ENCODE measurements around the gene ROBO3.

The ROBO3 gene

DNA sequence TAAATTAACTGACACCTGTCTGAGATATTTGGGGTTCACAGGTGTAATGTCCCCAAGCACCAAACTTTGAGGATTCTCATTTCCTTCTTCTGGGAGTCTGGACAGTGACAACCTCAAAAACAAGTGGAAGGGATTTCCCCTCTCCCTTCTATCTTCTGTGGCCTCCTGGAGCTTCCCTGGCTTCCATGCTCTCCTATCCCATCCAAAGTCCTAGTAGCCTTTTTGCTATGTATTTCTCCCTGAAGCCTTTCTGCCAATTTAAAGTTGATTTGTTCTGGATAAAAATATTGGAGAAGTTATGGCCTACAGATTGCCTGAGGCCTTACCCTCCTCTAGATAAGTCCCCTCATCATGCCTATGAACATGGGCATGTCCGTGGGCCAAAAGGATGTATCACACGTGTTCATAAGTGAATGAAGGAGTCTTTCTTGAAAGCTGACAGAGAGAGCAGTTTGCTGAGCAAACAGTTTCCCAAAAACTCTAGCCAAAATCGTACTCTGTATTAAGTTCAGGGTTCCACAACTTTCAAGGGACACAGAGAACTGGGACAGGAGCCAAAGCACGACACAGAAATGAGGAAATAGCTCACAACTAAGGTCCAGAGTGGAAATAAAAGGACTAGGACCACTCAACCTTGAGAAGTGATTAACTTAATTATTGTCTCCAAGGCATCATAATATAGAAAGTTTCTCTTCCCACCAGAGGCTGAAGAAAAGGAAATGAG is 63.9 kb downstream of the ROBO3 start:
- Histone ChIP-seq H3K36me3 (ENCODE audit: control insufficient read depth in 2 of 2, insufficient read depth in 1 of 2, low read length in 2 of 2) (no peaks in the 10 kb centered on the region), H3K9me3 (ENCODE audit: control insufficient read depth, insufficient read depth, low read depth, low read length) (no peaks in the 10 kb centered on the region), H3K4me1 (ENCODE audit: control insufficient read depth, insufficient read depth, low read length) (no peaks in the 10 kb centered on the region), H3K4me3 (ENCODE audit: low read depth, low read length) (no peak overlapping the region), H3K27ac (ENCODE audit: extremely low read depth, low read depth, low read length) (no peak overlapping the region)
- no peak for TF ChIP-seq ZNF585B (tag by site-specific recombination; IDR thresholded peaks at IDR 0.05)
- no peak for TF ChIP-seq ZNF629 (tag by site-specific recombination; IDR thresholded peaks at IDR 0.05)
- no peak for TF ChIP-seq ZNF596 (tag by site-specific recombination; IDR thresholded peaks at IDR 0.05)
- no peak for TF ChIP-seq REPIN1 (tag by site-specific recombination; IDR thresholded peaks at IDR 0.05; ENCODE audit: low read depth)
- TF ChIP-seq, protein P1, sequence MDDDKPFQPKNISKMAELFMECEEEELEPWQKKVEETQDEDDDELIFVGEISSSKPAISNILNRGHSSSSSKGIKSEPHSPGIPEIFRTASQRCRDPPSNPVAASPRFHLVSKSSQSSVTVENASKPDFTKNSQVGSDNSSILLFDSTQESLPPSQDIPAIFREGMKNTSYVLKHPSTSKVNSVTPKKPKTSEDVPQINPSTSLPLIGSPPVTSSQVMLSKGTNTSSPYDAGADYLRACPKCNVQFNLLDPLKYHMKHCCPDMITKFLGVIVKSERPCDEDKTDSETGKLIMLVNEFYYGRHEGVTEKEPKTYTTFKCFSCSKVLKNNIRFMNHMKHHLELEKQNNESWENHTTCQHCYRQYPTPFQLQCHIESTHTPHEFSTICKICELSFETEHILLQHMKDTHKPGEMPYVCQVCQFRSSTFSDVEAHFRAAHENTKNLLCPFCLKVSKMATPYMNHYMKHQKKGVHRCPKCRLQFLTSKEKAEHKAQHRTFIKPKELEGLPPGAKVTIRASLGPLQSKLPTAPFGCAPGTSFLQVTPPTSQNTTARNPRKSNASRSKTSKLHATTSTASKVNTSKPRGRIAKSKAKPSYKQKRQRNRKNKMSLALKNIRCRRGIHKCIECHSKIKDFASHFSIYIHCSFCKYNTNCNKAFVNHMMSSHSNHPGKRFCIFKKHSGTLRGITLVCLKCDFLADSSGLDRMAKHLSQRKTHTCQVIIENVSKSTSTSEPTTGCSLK (tag by site-specific recombination; IDR thresholded peaks at IDR 0.05), result no peak
- TF ChIP-seq GFI1B (tag by site-specific recombination; IDR thresholded peaks at IDR 0.05), result no peak
- TF ChIP-seq KLF16 (tag by site-specific recombination; IDR thresholded peaks at IDR 0.05), result no peak
- no peak for TF ChIP-seq ZNF274 (IDR thresholded peaks at IDR 0.05; ENCODE audit: low read length)
- no peak for TF ChIP-seq ZNF274 (tag by site-specific recombination; IDR thresholded peaks at IDR 0.05; ENCODE audit: borderline replicate concordance)
- TF ChIP-seq KLF9 (tag by site-specific recombination; IDR thresholded peaks at IDR 0.05; ENCODE audit: low read depth), result no peak
- TF ChIP-seq KLF7 (tag by site-specific recombination; IDR thresholded peaks at IDR 0.05; ENCODE audit: borderline replicate concordance), result no peak
- TF ChIP-seq, protein P2, sequence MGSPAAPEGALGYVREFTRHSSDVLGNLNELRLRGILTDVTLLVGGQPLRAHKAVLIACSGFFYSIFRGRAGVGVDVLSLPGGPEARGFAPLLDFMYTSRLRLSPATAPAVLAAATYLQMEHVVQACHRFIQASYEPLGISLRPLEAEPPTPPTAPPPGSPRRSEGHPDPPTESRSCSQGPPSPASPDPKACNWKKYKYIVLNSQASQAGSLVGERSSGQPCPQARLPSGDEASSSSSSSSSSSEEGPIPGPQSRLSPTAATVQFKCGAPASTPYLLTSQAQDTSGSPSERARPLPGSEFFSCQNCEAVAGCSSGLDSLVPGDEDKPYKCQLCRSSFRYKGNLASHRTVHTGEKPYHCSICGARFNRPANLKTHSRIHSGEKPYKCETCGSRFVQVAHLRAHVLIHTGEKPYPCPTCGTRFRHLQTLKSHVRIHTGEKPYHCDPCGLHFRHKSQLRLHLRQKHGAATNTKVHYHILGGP (tag by site-specific recombination; IDR thresholded peaks at IDR 0.05), result no peak
- TF ChIP-seq ZNF561 (tag by site-specific recombination; IDR thresholded peaks at IDR 0.05; ENCODE audit: borderline replicate concordance), result no peak
- no peak for TF ChIP-seq KLF8 (tag by site-specific recombination; IDR thresholded peaks at IDR 0.05)
- no peak for TF ChIP-seq ZNF132 (tag by site-specific recombination; IDR thresholded peaks at IDR 0.05; ENCODE audit: borderline replicate concordance)
- TF ChIP-seq ZNF501 (tag by site-specific recombination; IDR thresholded peaks at IDR 0.05), result no peak
- no peak for TF ChIP-seq ZNF544 (tag by site-specific recombination; IDR thresholded peaks at IDR 0.05)
- POLR2A ChIA-PET, result no interaction called here
- CTCF ChIA-PET, result interaction anchor here (1.0 to 1.2 kb wide), 2 partner anchors 31 to 63 kb away, joined by 4 read pairs; no protein-coding TSS in a partner anchor

- Histone ChIP-seq H3K27ac (ENCODE audit: extremely low read depth, low read depth, low read length) (no peak overlapping the region), H3K9me3 (ENCODE audit: control insufficient read depth, insufficient read depth, low read depth, low read length) (no peaks in the 10 kb centered on the region), H3K4me1 (ENCODE audit: control insufficient read depth, insufficient read depth, low read length) (no peaks in the 10 kb centered on the region), H3K4me3 (ENCODE audit: low read depth, low read length) (no peak overlapping the region), H3K36me3 (ENCODE audit: control insufficient read depth in 2 of 2, insufficient read depth in 1 of 2, low read length in 2 of 2) (no peaks in the 10 kb centered on the region)
- POLR2A ChIA-PET, result no interaction called here
- TF ChIP-seq, protein P3, sequence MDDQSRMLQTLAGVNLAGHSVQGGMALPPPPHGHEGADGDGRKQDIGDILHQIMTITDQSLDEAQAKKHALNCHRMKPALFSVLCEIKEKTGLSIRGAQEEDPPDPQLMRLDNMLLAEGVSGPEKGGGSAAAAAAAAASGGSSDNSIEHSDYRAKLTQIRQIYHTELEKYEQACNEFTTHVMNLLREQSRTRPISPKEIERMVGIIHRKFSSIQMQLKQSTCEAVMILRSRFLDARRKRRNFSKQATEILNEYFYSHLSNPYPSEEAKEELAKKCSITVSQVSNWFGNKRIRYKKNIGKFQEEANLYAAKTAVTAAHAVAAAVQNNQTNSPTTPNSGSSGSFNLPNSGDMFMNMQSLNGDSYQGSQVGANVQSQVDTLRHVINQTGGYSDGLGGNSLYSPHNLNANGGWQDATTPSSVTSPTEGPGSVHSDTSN (CRISPR knock-in tag; IDR thresholded peaks at IDR 0.05), result no peak
- TF ChIP-seq ZNF341 (tag by site-specific recombination; IDR thresholded peaks at IDR 0.05; ENCODE audit: low read depth) (no peak), ZNF623 (tag by site-specific recombination; IDR thresholded peaks at IDR 0.05) (no peak), ZNF629 (tag by site-specific recombination; IDR thresholded peaks at IDR 0.05) (no peak), ZFP37 (tag by site-specific recombination; IDR thresholded peaks at IDR 0.05) (no peak), ZBTB48 (tag by site-specific recombination; IDR thresholded peaks at IDR 0.05) (no peak), TRIM28 (IDR thresholded peaks at IDR 0.05; ENCODE audit: borderline replicate concordance, low read length) (no peak), ZNF654 (tag by site-specific recombination; IDR thresholded peaks at IDR 0.05; ENCODE audit: low read depth) (no peak)
- TF ChIP-seq, protein P4, sequence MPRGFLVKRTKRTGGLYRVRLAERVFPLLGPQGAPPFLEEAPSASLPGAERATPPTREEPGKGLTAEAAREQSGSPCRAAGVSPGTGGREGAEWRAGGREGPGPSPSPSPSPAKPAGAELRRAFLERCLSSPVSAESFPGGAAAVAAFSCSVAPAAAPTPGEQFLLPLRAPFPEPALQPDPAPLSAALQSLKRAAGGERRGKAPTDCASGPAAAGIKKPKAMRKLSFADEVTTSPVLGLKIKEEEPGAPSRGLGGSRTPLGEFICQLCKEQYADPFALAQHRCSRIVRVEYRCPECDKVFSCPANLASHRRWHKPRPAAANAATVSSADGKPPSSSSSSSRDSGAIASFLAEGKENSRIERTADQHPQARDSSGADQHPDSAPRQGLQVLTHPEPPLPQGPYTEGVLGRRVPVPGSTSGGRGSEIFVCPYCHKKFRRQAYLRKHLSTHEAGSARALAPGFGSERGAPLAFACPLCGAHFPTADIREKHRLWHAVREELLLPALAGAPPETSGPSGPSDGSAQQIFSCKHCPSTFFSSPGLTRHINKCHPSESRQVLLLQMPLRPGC (tag by site-specific recombination; IDR thresholded peaks at IDR 0.05), result no peak
- CTCF ChIA-PET, result interaction anchor here (0.6 kb wide), 1 partner anchor 11 kb away, joined by 4 read pairs; no protein-coding TSS in a partner anchor
Measured at GRCh38 chr11:124930799-124931198, 65.6 kb downstream of the ROBO3 start.
